HepG2 (cell line): ENCODE results near the gene TBCD. TPM values are rescaled to one million over a fixed set of nuclear protein-coding genes. Genes with fewer than 3 reads are reported as not detected.

Source experiments
- ATF1 ChIP-seq: IDR thresholded peaks from 2 replicates; pipeline ENCODE4 v1.6.1; 2016; ENCODE audit warnings: mild to moderate bottlenecking, control low read depth
- BORCS8-MEF2B ChIP-seq: sonication (generic); formaldehyde crosslinking; IDR thresholded peaks from 2 replicates; pipeline ENCODE4 v1.8.0; 2022; ENCODE audit warnings: mild to moderate bottlenecking, missing genetic modification reagents
- EED ChIP-seq: sonication (generic); formaldehyde crosslinking; IDR thresholded peaks from 2 replicates; pipeline ENCODE4 v1.5.0; 2020; ENCODE audit warnings: mild to moderate bottlenecking, missing genetic modification reagents
- HNF4G ChIP-seq, 2 experiments: sonication (generic) in 1 of 2; formaldehyde crosslinking in 1 of 2; IDR thresholded peaks; 2 replicates each; pipeline versions ENCODE4 v1.4.0 to v1.6.1; 2011 to 2020; ENCODE audit warnings: borderline replicate concordance in 2 of 2, low read depth in 2 of 2, mild to moderate bottlenecking in 2 of 2, low read length in 1 of 2, missing genetic modification reagents in 1 of 2, moderate library complexity in 1 of 2
- IRF1 ChIP-seq: sonication (generic); formaldehyde crosslinking; IDR thresholded peaks from 2 replicates; pipeline ENCODE4 v1.4.0; 2020; ENCODE audit warnings: low read depth, mild to moderate bottlenecking, missing genetic modification reagents
- NR2C2 ChIP-seq: sonication (generic); formaldehyde crosslinking; IDR thresholded peaks from 2 replicates; pipeline ENCODE4 v1.4.0; 2020; ENCODE audit warnings: missing genetic modification reagents, mild to moderate bottlenecking, moderate library complexity, borderline replicate concordance
- POLR2AphosphoS5 ChIP-seq: IDR thresholded peaks from 2 replicates; pipeline ENCODE4 v1.6.1; 2012; ENCODE audit warnings: low read depth, low read length
- RXRA ChIP-seq: sonication (generic); formaldehyde crosslinking; IDR thresholded peaks from 2 replicates; pipeline ENCODE4 v1.5.1; 2020; ENCODE audit warnings: missing genetic modification reagents
- SP1 ChIP-seq, 2 experiments: fragments of 450-650 bp in 1 of 2; sonication (generic) in 1 of 2; formaldehyde crosslinking in 1 of 2; IDR thresholded peaks; 2 replicates each; pipeline versions ENCODE4 v1.4.0 to v1.6.1; 2016 to 2020; ENCODE audit warnings: missing genetic modification reagents in 1 of 2
- TERF1 ChIP-seq: sonication (generic); formaldehyde crosslinking; IDR thresholded peaks from 2 replicates; pipeline ENCODE4 v1.8.0; 2022; ENCODE audit warnings: mild to moderate bottlenecking, missing genetic modification reagents, moderate library complexity
- ZNF280D ChIP-seq: sonication (generic); formaldehyde crosslinking; IDR thresholded peaks from 2 replicates; pipeline ENCODE4 v1.5.1; 2020; ENCODE audit warnings: mild to moderate bottlenecking, missing genetic modification reagents
- ZNF839 ChIP-seq: sonication (generic); formaldehyde crosslinking; IDR thresholded peaks from 2 replicates; pipeline ENCODE4 v1.4.0; 2020; ENCODE audit warnings: missing genetic modification reagents, mild to moderate bottlenecking, borderline replicate concordance
- polyA plus RNA-seq, 8 experiments: library from polyadenylated mRNA; depleted of rRNA in 3 of 8; stranded (reverse) in 7 of 8; unstranded in 1 of 8; fragments of >200 nt; fragmentation: Illumina TruSeq in 4 of 8; extraction: Trizol in 4 of 8; gene quantifications; 2 replicates each; pipeline versions ENCODE4 v1.2.1 to v1.2.3, GENCODE V29; 2011 to 2016; ENCODE audit warnings: low read depth in 4 of 8, missing spikeins in 1 of 8, mixed read lengths in 1 of 8; ENCODE audit not compliant: insufficient read depth in 1 of 8
- total RNA-seq, 5 experiments: library from RNA; depleted of rRNA; stranded (reverse); fragments of >200 nt; fragmentation: Illumina TruSeq; extraction: Trizol; gene quantifications; 2 replicates each; pipeline ENCODE4 v1.2.3, GENCODE V29; 2016; ENCODE audit warnings: low read depth in 1 of 5

TBCD gene
- total and polyA plus RNA-seq, 2 of the 13 experiments (the other 11 are each of a cell fraction or from before 2014, with no cell fraction given), result 33.9 to 54.8 TPM

- TF ChIP-seq HNF4G (IDR thresholded peaks at IDR 0.05; ENCODE audit: borderline replicate concordance, low read depth, low read length) (peak; percentile 66; the same call in 1 of the 2 replicates), HNF4G (CRISPR knock-in tag; IDR thresholded peaks at IDR 0.05; ENCODE audit: borderline replicate concordance, low read depth) (no peak), ZNF280D (CRISPR knock-in tag) (no peak), IRF1 (CRISPR knock-in tag) (no peak), SP1 (IDR thresholded peaks at IDR 0.05) (no peak), SP1 (CRISPR knock-in tag; IDR thresholded peaks at IDR 0.05) (no peak), ATF1 (CRISPR knock-in tag) (no peak), BORCS8-MEF2B (CRISPR knock-in tag) (no peak), NR2C2 (CRISPR knock-in tag) (no peak), EED (CRISPR knock-in tag) (no peak), TERF1 (no peak), ZNF839 (CRISPR knock-in tag) (no peak), RXRA (CRISPR knock-in tag) (no peak), POLR2AphosphoS5 (no peak)
These were observed 227.9 kb downstream of the TBCD start (continued) for GRCh38 chr17:82979718-82980117.
